Smooth muscle cell (in vitro differentiated cells): ENCODE results near the gene NCK2. TPM values are rescaled to one million over a fixed set of nuclear protein-coding genes. Genes with fewer than 3 reads are reported as not detected.

Experiments
- DNase-seq: peaks from one replicate; lab custom pipeline; 2025; ENCODE audit not compliant: unreplicated experiment; lab: John Stamatoyannopoulos, UW
- H2AFZ ChIP-seq: fragments of 200-600 bp; sonication (generic); 2 replicates; pipeline ENCODE4 v1.6.0; 2016; ENCODE audit warnings: antibody characterized with exemption, low read depth, mild to moderate bottlenecking
- H3F3A ChIP-seq: fragments of 200-600 bp; sonication (generic); 2 replicates; pipeline ENCODE4 v1.6.0; 2017; ENCODE audit warnings: antibody characterized with exemption, low read depth
- H3K27ac ChIP-seq: fragments of 200-600 bp; sonication (generic); 2 replicates; pipeline ENCODE4 v1.5.1; 2016; ENCODE audit warnings: low read depth, mild to moderate bottlenecking
- H3K27me3 ChIP-seq: fragments of 200-600 bp; sonication (generic); 2 replicates; pipeline ENCODE4 v1.6.1; 2016; ENCODE audit warnings: low read depth, mild to moderate bottlenecking
- H3K36me3 ChIP-seq: fragments of 200-600 bp; sonication (generic); 2 replicates; pipeline ENCODE4 v1.5.1; 2016; ENCODE audit warnings: low read depth
- H3K4me1 ChIP-seq: fragments of 200-600 bp; sonication (generic); 2 replicates; pipeline ENCODE4 v1.5.1; 2016; ENCODE audit warnings: low read depth
- H3K4me2 ChIP-seq: fragments of 200-600 bp; sonication (generic); 2 replicates; pipeline ENCODE4 v1.6.0; 2016; ENCODE audit warnings: mild to moderate bottlenecking
- H3K4me3 ChIP-seq: fragments of 200-600 bp; sonication (generic); 2 replicates; pipeline ENCODE4 v1.5.1; 2016; ENCODE audit warnings: mild to moderate bottlenecking
- H3K79me2 ChIP-seq: fragments of 200-600 bp; sonication (generic); 2 replicates; pipeline ENCODE4 v1.6.0; 2016; ENCODE audit warnings: low read depth, mild to moderate bottlenecking
- H3K9ac ChIP-seq: fragments of 200-600 bp; sonication (generic); 2 replicates; pipeline ENCODE4 v1.6.0; 2016; ENCODE audit warnings: low read depth
- H3K9me3 ChIP-seq: fragments of 200-600 bp; sonication (generic); replicated peaks from 2 replicates; pipeline ENCODE4 v1.5.1; 2016; ENCODE audit warnings: low read depth
- H4K20me1 ChIP-seq: fragments of 200-600 bp; sonication (generic); 2 replicates; pipeline ENCODE4 v1.6.0; 2016; ENCODE audit warnings: low read depth
- CTCF ChIP-seq: fragments of 200-600 bp; sonication (generic); IDR thresholded peaks from 2 replicates; pipeline ENCODE4 v1.5.1; 2017; ENCODE audit warnings: borderline replicate concordance, mild to moderate bottlenecking, antibody characterized with exemption; ENCODE audit not compliant: insufficient read depth, poor library complexity, severe bottlenecking
- WGBS: methylation state at CpG from one replicate; pipeline ENCODE4 v1.1.7; 2016; ENCODE audit warnings: low lambda C conversion rate; 5-methylcytosine and 5-hydroxymethylcytosine counted together
- polyA plus RNA-seq: library from polyadenylated mRNA; unstranded; fragments of >200 nt; fragmentation: Nextera tagmentation; extraction: Ambion mirVana; gene quantifications from 2 replicates; pipeline ENCODE4 v1.2.1, GENCODE V29; 2016
- total RNA-seq: library from RNA; depleted of rRNA; stranded (reverse); fragments of >200 nt; gene quantifications from 2 replicates; pipeline ENCODE4 v1.2.3, GENCODE V29; 2014

The NCK2 gene
- total and polyA plus RNA-seq, 2 experiments from 2014 or later, result 29.0 to 50.5 TPM

GRCh38 chr2:105917688-105918087 lies 173.0 kb downstream of the NCK2 start:
- H3K4me2 ChIP-seq, result no peak overlapping the region
- H3K27ac ChIP-seq, result no peak overlapping the region
- H3K27me3 ChIP-seq, result no peaks in the 10 kb centered on the region
- no peak overlapping the region for H2AFZ ChIP-seq
- DNase-seq, result no peak
- H3K4me3 ChIP-seq, result no peak overlapping the region
- peaks cover 4% of the 10 kb centered on the region for H3K9me3 ChIP-seq
- H3K4me1 ChIP-seq, result no peaks in the 10 kb centered on the region
- no peak for TF ChIP-seq CTCF
- H3K36me3 ChIP-seq, result no peaks in the 10 kb centered on the region
- 88% methylated on average over 4 of the region's 4 CpGs for WGBS
- no peak overlapping the region for H3K9ac ChIP-seq
- no peaks in the 10 kb centered on the region for H3K79me2 ChIP-seq
- H3F3A ChIP-seq, result no peaks in the 10 kb centered on the region
- H4K20me1 ChIP-seq, result no peaks in the 10 kb centered on the region

GRCh38 chr2:105919191-105919811 lies 174.6 kb downstream of the NCK2 start:
- no peaks in the 10 kb centered on the region for H3K27me3 ChIP-seq
- H3K9me3 ChIP-seq, result peaks cover 4% of the 10 kb centered on the region
- H3F3A ChIP-seq, result no peaks in the 10 kb centered on the region
- no peak for DNase-seq
- H3K36me3 ChIP-seq, result no peaks in the 10 kb centered on the region
- no peak for TF ChIP-seq CTCF
- H3K4me1 ChIP-seq, result no peaks in the 10 kb centered on the region
- 76% methylated on average over 3 of the region's 3 CpGs for WGBS
- H3K79me2 ChIP-seq, result no peaks in the 10 kb centered on the region
- H4K20me1 ChIP-seq, result no peaks in the 10 kb centered on the region
- H2AFZ ChIP-seq, result no peak overlapping the region
- H3K4me3 ChIP-seq, result no peak overlapping the region
- no peak overlapping the region for H3K9ac ChIP-seq
- no peak overlapping the region for H3K4me2 ChIP-seq
- H3K27ac ChIP-seq, result no peak overlapping the region

GRCh38 chr2:105919826-105920225 lies 175.1 kb downstream of the NCK2 start:
- Histone ChIP-seq H2AFZ (no peak overlapping the region), H3K4me2 (no peak overlapping the region)

More at GRCh38 chr2:105919826-105920225, 175.1 kb downstream of the NCK2 start:
- DNase-seq, result no peak
- H3K4me3 ChIP-seq, result no peak overlapping the region
- no peaks in the 10 kb centered on the region for H3K36me3 ChIP-seq
- no peak overlapping the region for H3K27ac ChIP-seq
- TF ChIP-seq CTCF, result peak; percentile 28
- H3K9ac ChIP-seq, result no peak overlapping the region
- no peaks in the 10 kb centered on the region for H4K20me1 ChIP-seq
- H3K9me3 ChIP-seq, result no peaks in the 10 kb centered on the region
- H3K79me2 ChIP-seq, result no peaks in the 10 kb centered on the region
- H3K27me3 ChIP-seq, result no peaks in the 10 kb centered on the region
- H3F3A ChIP-seq, result no peaks in the 10 kb centered on the region
- no peaks in the 10 kb centered on the region for H3K4me1 ChIP-seq
